PC-9 (cell line): Measurements from ENCODE around the gene MAN1C1. TPM values are rescaled to one million over a fixed set of nuclear protein-coding genes. Genes with fewer than 3 reads are reported as not detected.
A peak's percentile ranks its signal among the peaks of the same experiment; 100 is the strongest.

Experiments
- BruUV-seq: library from RNA; stranded (reverse); fragments of 400-500 nt; replicated peaks from 2 replicates; lab custom pipeline; 2021; lab: Mats Ljungman, UMichigan
- CTCF ChIA-PET: fragments of 300-600 bp; sonication (Branson Sonifier 250); formaldehyde crosslinking; loops from one replicate; lab custom pipeline; 2022; ENCODE audit warnings: antibody characterized with exemption; lab: Charles Lee
- POLR2A ChIA-PET: fragments of 300-600 bp; sonication (Branson Sonifier 250); formaldehyde crosslinking; loops from one replicate; lab custom pipeline; 2022; ENCODE audit warnings: antibody characterized with exemption; ENCODE audit not compliant: unreplicated experiment; lab: Charles Lee
- DNase-seq, 2 experiments: peaks; one replicate each; pipeline versions ENCODE4 v3.0.0 to v3.0.0-alpha.2; 2015 to 2022; ENCODE audit warnings: mixed read lengths in 1 of 2
- H2AFZ ChIP-seq: fragments of 200-600 bp; sonication (generic); 2 replicates; pipeline ENCODE4 v1.8.1; 2017; ENCODE audit warnings: antibody characterized with exemption
- H3F3A ChIP-seq: fragments of 200-600 bp; sonication (generic); 2 replicates; pipeline ENCODE4 v1.8.1; 2017; ENCODE audit warnings: antibody characterized with exemption, mild to moderate bottlenecking, low read depth; ENCODE audit not compliant: insufficient read depth
- H3K27ac ChIP-seq: fragments of 200-600 bp; sonication (generic); 2 replicates; pipeline ENCODE4 v1.6.1; 2016; ENCODE audit warnings: mixed run types
- H3K27me3 ChIP-seq: fragments of 200-600 bp; sonication (generic); 2 replicates; pipeline ENCODE4 v1.6.1; 2016; ENCODE audit warnings: low read depth, mixed run types; ENCODE audit not compliant: insufficient read depth
- H3K36me3 ChIP-seq: fragments of 200-600 bp; sonication (generic); 2 replicates; pipeline ENCODE4 v1.6.1; 2016; ENCODE audit warnings: low read depth, mixed run types
- H3K4me1 ChIP-seq: fragments of 200-600 bp; sonication (generic); replicated peaks from 2 replicates; pipeline ENCODE4 v1.6.1; 2016; ENCODE audit warnings: mixed run types; ENCODE audit not compliant: insufficient read depth
- H3K4me2 ChIP-seq: fragments of 200-600 bp; sonication (generic); 2 replicates; pipeline ENCODE4 v1.6.1; 2017; ENCODE audit warnings: mixed run types
- H3K4me3 ChIP-seq: fragments of 200-600 bp; sonication (generic); 2 replicates; pipeline ENCODE4 v1.6.1; 2016; ENCODE audit warnings: mixed run types
- H3K79me2 ChIP-seq: fragments of 200-600 bp; sonication (generic); 2 replicates; pipeline ENCODE4 v1.6.1; 2017; ENCODE audit warnings: low read depth, mixed run types
- H3K9me2 ChIP-seq: fragments of 200-600 bp; sonication (generic); 2 replicates; pipeline ENCODE4 v1.8.1; 2017; ENCODE audit warnings: mild to moderate bottlenecking; ENCODE audit not compliant: insufficient read depth
- H3K9me3 ChIP-seq: fragments of 200-600 bp; sonication (generic); 2 replicates; pipeline ENCODE4 v1.8.1; 2016; ENCODE audit warnings: low read depth; ENCODE audit not compliant: insufficient read depth
- H4K20me1 ChIP-seq: fragments of 200-600 bp; sonication (generic); 2 replicates; pipeline ENCODE4 v1.8.1; 2017; ENCODE audit not compliant: insufficient read depth
- CTCF ChIP-seq: fragments of 200-600 bp; sonication (generic); conservative IDR thresholded peaks from 2 replicates; pipeline ENCODE4 v1.6.1; 2017; ENCODE audit warnings: mixed run types, antibody characterized with exemption, mild to moderate bottlenecking, moderate library complexity
- EZH2 ChIP-seq: fragments of 200-600 bp; sonication (generic); IDR thresholded peaks from 2 replicates; pipeline ENCODE4 v1.8.0; 2017; ENCODE audit warnings: antibody characterized with exemption, low read depth
- intact Hi-C: fragments of 100-400 bp; cut with micrococcal nuclease; formaldehyde crosslinking; loops from one replicate; pipeline ENCODE4 v1.10.0; 2022; ENCODE audit not compliant: unreplicated experiment
- total RNA-seq: library from RNA; stranded (reverse); gene quantifications from 2 replicates; pipeline ENCODE4 v1.2.3, GENCODE V29; 2021

Gene MAN1C1
- total RNA-seq, 1 experiment from 2014 or later, result 0.41 TPM

GRCh38 chr1:25692560-25692959, 76.0 kb downstream of the MAN1C1 start:
- H3K4me3 ChIP-seq, result no peak overlapping the region
- no peaks in the 10 kb centered on the region for H3K27me3 ChIP-seq
- H3K4me2 ChIP-seq, result no peak overlapping the region
- CTCF ChIA-PET, result no interaction called here
- POLR2A ChIA-PET, result no interaction called here
- no peaks in the 10 kb centered on the region for H3K36me3 ChIP-seq
- intact Hi-C loops, result loop anchor here (10.0 kb wide), 1 partner anchor 78 kb away; the partner anchor contains the start of gene MAN1C1
- H4K20me1 ChIP-seq, result no peaks in the 10 kb centered on the region
- no peaks in the 10 kb centered on the region for H3K9me2 ChIP-seq
- H3K27ac ChIP-seq, result no peak overlapping the region
- no peaks in the 10 kb centered on the region for H3K79me2 ChIP-seq
- DNase-seq, result no peak
- peaks cover 30% of the 10 kb centered on the region for H3K4me1 ChIP-seq
- H3F3A ChIP-seq, result peaks cover 20% of the 10 kb centered on the region; the same call in 1 of the 2 replicates
- TF ChIP-seq EZH2, result no peak
- TF ChIP-seq CTCF, result peak; percentile 46; the same call in 1 of the 2 replicates
- H3K9me3 ChIP-seq, result no peaks in the 10 kb centered on the region
- H2AFZ ChIP-seq, result no peak overlapping the region
- no TSS peak for BruUV-seq

GRCh38 chr1:25694167-25695007, 77.8 kb downstream of the MAN1C1 start:
- Histone ChIP-seq H3K79me2 (no peaks in the 10 kb centered on the region), H3K27me3 (no peaks in the 10 kb centered on the region), H3K4me2 (no peak overlapping the region), H3K9me2 (no peaks in the 10 kb centered on the region), H3F3A (peaks cover 20% of the 10 kb centered on the region; the same call in 1 of the 2 replicates), H3K4me1 (peaks cover 22% of the 10 kb centered on the region), H3K27ac (peak overlapping the region; percentile 64), H3K9me3 (no peaks in the 10 kb centered on the region), H4K20me1 (no peaks in the 10 kb centered on the region), H2AFZ (no peak overlapping the region), H3K4me3 (no peak overlapping the region), H3K36me3 (no peaks in the 10 kb centered on the region)
- intact Hi-C loops, result loop anchor here (1.0 to 10.0 kb wide), 2 partner anchors 14 to 80 kb away; partner anchors contain the start of gene MAN1C1
- no peak for TF ChIP-seq CTCF
- no peak for TF ChIP-seq EZH2
- ChIA-PET CTCF (interaction anchor here (1.0 to 1.1 kb wide), 2 partner anchors 14 to 79 kb away, joined by 3 to 5 read pairs; no protein-coding TSS in a partner anchor), POLR2A (no interaction called here)
- DNase-seq, result no peak
- BruUV-seq, result no TSS peak

- CTCF ChIA-PET, result interaction anchor here (1.0 to 1.1 kb wide), 2 partner anchors 13 to 80 kb away, joined by 3 to 5 read pairs; no protein-coding TSS in a partner anchor
- TF ChIP-seq CTCF (no peak; the same call in 1 of the 2 replicates), EZH2 (no peak)
- Histone ChIP-seq H3K4me2 (peak overlapping the region; percentile 39; the same call in 1 of the 2 replicates), H4K20me1 (no peaks in the 10 kb centered on the region), H3K9me3 (no peaks in the 10 kb centered on the region), H2AFZ (no peak overlapping the region), H3F3A (peaks cover 20% of the 10 kb centered on the region; the same call in 1 of the 2 replicates), H3K9me2 (no peaks in the 10 kb centered on the region), H3K79me2 (no peaks in the 10 kb centered on the region), H3K4me1 (peaks cover 19% of the 10 kb centered on the region), H3K4me3 (no peak overlapping the region), H3K36me3 (no peaks in the 10 kb centered on the region), H3K27ac (peak overlapping the region; percentile 64), H3K27me3 (no peaks in the 10 kb centered on the region)
- no TSS peak for BruUV-seq
- POLR2A ChIA-PET, result interaction anchor here (0.6 to 0.7 kb wide), 2 partner anchors 9 to 113 kb away, joined by 3 read pairs; no protein-coding TSS in a partner anchor
- DNase-seq, result peak; percentile 60 to 85
- intact Hi-C loops, result loop anchor here (1.0 to 10.0 kb wide), 2 partner anchors 13 to 80 kb away; partner anchors contain the start of gene MAN1C1
These were observed 78.6 kb downstream of the MAN1C1 start for GRCh38 chr1:25695090-25695770.
